HepG2 (cell line): ENCODE measurements around the gene STK24. TPM values are rescaled to one million over a fixed set of nuclear protein-coding genes. Genes with fewer than 3 reads are reported as not detected.

Experiments used
- KAT8 ChIP-seq: IDR thresholded peaks from 2 replicates; pipeline ENCODE4 v1.6.1; 2016; ENCODE audit warnings: missing genetic modification reagents, missing compliant biosample characterization
- KMT2A ChIP-seq: sonication (generic); formaldehyde crosslinking; IDR thresholded peaks from 2 replicates; pipeline ENCODE4 v1.4.0; 2020; ENCODE audit warnings: missing genetic modification reagents
- KMT2B ChIP-seq: IDR thresholded peaks from 2 replicates; pipeline ENCODE4 v1.6.1; 2016; ENCODE audit warnings: missing genetic modification reagents, missing compliant biosample characterization
- MAX ChIP-seq: IDR thresholded peaks from 2 replicates; pipeline ENCODE4 v1.6.1; 2012; ENCODE audit warnings: inconsistent platforms
- PITX1 ChIP-seq: sonication (generic); formaldehyde crosslinking; IDR thresholded peaks from 2 replicates; pipeline ENCODE4 v1.5.1; 2020; ENCODE audit warnings: mild to moderate bottlenecking, missing genetic modification reagents
- SOX5 ChIP-seq: IDR thresholded peaks from 2 replicates; pipeline ENCODE4 v1.6.1; 2016; ENCODE audit warnings: borderline replicate concordance
- TFDP1 ChIP-seq: IDR thresholded peaks from 2 replicates; pipeline ENCODE4 v1.6.1; 2016; ENCODE audit warnings: missing compliant biosample characterization, missing genetic modification reagents, borderline replicate concordance
- UBTF ChIP-seq: sonication (generic); formaldehyde crosslinking; IDR thresholded peaks from 2 replicates; pipeline ENCODE4 v1.4.0; 2020; ENCODE audit warnings: mild to moderate bottlenecking, missing genetic modification reagents
- ZBTB4 ChIP-seq: sonication (generic); formaldehyde crosslinking; IDR thresholded peaks from 2 replicates; pipeline ENCODE4 v1.4.0; 2020; ENCODE audit warnings: missing genetic modification reagents, mild to moderate bottlenecking, borderline replicate concordance
- ZFP91 ChIP-seq: sonication (generic); formaldehyde crosslinking; IDR thresholded peaks from 2 replicates; pipeline ENCODE4 v1.9.0; 2022; ENCODE audit warnings: missing genetic modification reagents, mild to moderate bottlenecking, borderline replicate concordance
- ZKSCAN5 ChIP-seq: sonication (generic); formaldehyde crosslinking; IDR thresholded peaks from 2 replicates; pipeline ENCODE4 v1.5.1; 2020; ENCODE audit warnings: mild to moderate bottlenecking, missing genetic modification reagents
- ZNF280B ChIP-seq: sonication (generic); formaldehyde crosslinking; IDR thresholded peaks from 2 replicates; pipeline ENCODE4 v1.5.0; 2020; ENCODE audit warnings: missing genetic modification reagents, mild to moderate bottlenecking, borderline replicate concordance
- ZNF292 ChIP-seq: sonication (generic); formaldehyde crosslinking; IDR thresholded peaks from 2 replicates; pipeline ENCODE4 v1.8.1; 2022; ENCODE audit warnings: mild to moderate bottlenecking, low read depth, missing genetic modification reagents, borderline replicate concordance
- ZNF3 ChIP-seq: IDR thresholded peaks from 2 replicates; pipeline ENCODE4 v1.7.0; 2017; ENCODE audit warnings: inconsistent platforms
- ZNF350 ChIP-seq: sonication (generic); formaldehyde crosslinking; IDR thresholded peaks from 2 replicates; pipeline ENCODE4 v1.4.0; 2020; ENCODE audit warnings: mild to moderate bottlenecking, low read depth, missing genetic modification reagents, borderline replicate concordance
- ZNF891 ChIP-seq: sonication (generic); formaldehyde crosslinking; IDR thresholded peaks from 2 replicates; pipeline ENCODE4 v1.5.0; 2020; ENCODE audit warnings: mild to moderate bottlenecking, missing genetic modification reagents
- polyA plus RNA-seq, 8 experiments: library from polyadenylated mRNA; depleted of rRNA in 3 of 8; stranded (reverse) in 7 of 8; unstranded in 1 of 8; fragments of >200 nt; fragmentation: Illumina TruSeq in 4 of 8; extraction: Trizol in 4 of 8; gene quantifications; 2 replicates each; pipeline versions ENCODE4 v1.2.1 to v1.2.3, GENCODE V29; 2011 to 2016; ENCODE audit warnings: low read depth in 4 of 8, missing spikeins in 1 of 8, mixed read lengths in 1 of 8; ENCODE audit not compliant: insufficient read depth in 1 of 8
- total RNA-seq, 5 experiments: library from RNA; depleted of rRNA; stranded (reverse); fragments of >200 nt; fragmentation: Illumina TruSeq; extraction: Trizol; gene quantifications; 2 replicates each; pipeline ENCODE4 v1.2.3, GENCODE V29; 2016; ENCODE audit warnings: low read depth in 1 of 5

The STK24 gene
- total and polyA plus RNA-seq, 2 of the 13 experiments (the other 11 are each of a cell fraction or from before 2014, with no cell fraction given) = 51.3 to 73.0 TPM

GRCh38 chr13:98571955-98572662, 4.8 kb downstream of the STK24 start (continued):
- TF ChIP-seq ZNF292 (peak; percentile 61; the same call in 1 of the 2 replicates), ZKSCAN5 (CRISPR knock-in tag) (no peak), KMT2B (CRISPR knock-in tag) (no peak), ZFP91 (CRISPR knock-in tag) (peak; percentile 41; the same call in 1 of the 2 replicates), UBTF (CRISPR knock-in tag) (peak; percentile 43), ZBTB4 (CRISPR knock-in tag) (0 out of 2 replicates have a peak, but pooled peaks have one; percentile 36), ZNF3 (CRISPR knock-in tag) (0 out of 2 replicates have a peak, but pooled peaks have one; percentile 54), ZNF350 (CRISPR knock-in tag) (0 out of 2 replicates have a peak, but pooled peaks have one; percentile 54), MAX (peak; percentile 50; the same call in 1 of the 2 replicates), KMT2A (CRISPR knock-in tag) (peak; percentile 43; the same call in 1 of the 2 replicates), TFDP1 (peak; percentile 45; the same call in 1 of the 2 replicates), PITX1 (CRISPR knock-in tag) (no peak), SOX5 (CRISPR knock-in tag) (0 out of 2 replicates have a peak, but pooled peaks have one; percentile 5), KAT8 (CRISPR knock-in tag) (no peak), ZNF891 (CRISPR knock-in tag) (0 out of 2 replicates have a peak, but pooled peaks have one; percentile 55), ZNF280B (CRISPR knock-in tag) (0 out of 2 replicates have a peak, but pooled peaks have one; percentile 45)
